ENCODE results near the gene TUNAR.

GRCh38 chr14:95838862-95839261 is 37.8 kb upstream of the TUNAR start:
- TF ChIP-seq POLR2AphosphoS5 (IDR thresholded peaks at IDR 0.05) (peak; percentile 80), EP300 (conservative IDR thresholded peaks at IDR 0.05; ENCODE audit: poor library complexity, severe bottlenecking) (peak; percentile 86), REST (IDR thresholded peaks at IDR 0.05; ENCODE audit: borderline replicate concordance) (peak; percentile 20), EZH2 (IDR thresholded peaks at IDR 0.05; ENCODE audit: borderline replicate concordance, insufficient read depth, low read length, poor library complexity, severe bottlenecking) (no peak), TAF1 (IDR thresholded peaks at IDR 0.05; ENCODE audit: low read depth) (no peak), MXI1 (conservative IDR thresholded peaks at IDR 0.05; ENCODE audit: poor library complexity, severe bottlenecking) (no peak), SMC3 (conservative IDR thresholded peaks at IDR 0.05; ENCODE audit: poor library complexity) (no peak), RAD21 (conservative IDR thresholded peaks at IDR 0.05) (no peak)
- TF ChIP-seq, protein P1, sequence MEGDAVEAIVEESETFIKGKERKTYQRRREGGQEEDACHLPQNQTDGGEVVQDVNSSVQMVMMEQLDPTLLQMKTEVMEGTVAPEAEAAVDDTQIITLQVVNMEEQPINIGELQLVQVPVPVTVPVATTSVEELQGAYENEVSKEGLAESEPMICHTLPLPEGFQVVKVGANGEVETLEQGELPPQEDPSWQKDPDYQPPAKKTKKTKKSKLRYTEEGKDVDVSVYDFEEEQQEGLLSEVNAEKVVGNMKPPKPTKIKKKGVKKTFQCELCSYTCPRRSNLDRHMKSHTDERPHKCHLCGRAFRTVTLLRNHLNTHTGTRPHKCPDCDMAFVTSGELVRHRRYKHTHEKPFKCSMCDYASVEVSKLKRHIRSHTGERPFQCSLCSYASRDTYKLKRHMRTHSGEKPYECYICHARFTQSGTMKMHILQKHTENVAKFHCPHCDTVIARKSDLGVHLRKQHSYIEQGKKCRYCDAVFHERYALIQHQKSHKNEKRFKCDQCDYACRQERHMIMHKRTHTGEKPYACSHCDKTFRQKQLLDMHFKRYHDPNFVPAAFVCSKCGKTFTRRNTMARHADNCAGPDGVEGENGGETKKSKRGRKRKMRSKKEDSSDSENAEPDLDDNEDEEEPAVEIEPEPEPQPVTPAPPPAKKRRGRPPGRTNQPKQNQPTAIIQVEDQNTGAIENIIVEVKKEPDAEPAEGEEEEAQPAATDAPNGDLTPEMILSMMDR (IDR thresholded peaks at IDR 0.05; ENCODE audit: poor library complexity, severe bottlenecking), result no peak
